Measurements from ENCODE around the gene RCOR1.

- TF ChIP-seq CTCF (IDR thresholded peaks at IDR 0.05; ENCODE audit: low read length) = no peak
- TF ChIP-seq EZH2 (IDR thresholded peaks at IDR 0.05; ENCODE audit: borderline replicate concordance, low read length) = no peak
These were observed 154.4 kb downstream of the RCOR1 start for GRCh38 chr14:102746634-102747438.

Data from OCI-LY1 (cell line).